Articular chondrocyte of knee joint (primary cell): ENCODE results near the gene CDKL4. TPM values are rescaled to one million over a fixed set of nuclear protein-coding genes. Genes with fewer than 3 reads are reported as not detected.

Source experiments
- small RNA-seq: library from RNA; depleted of rRNA; stranded (forward); fragments of <200 nt; gene quantifications from one replicate; pipeline ENCODE3, GENCODE V24; 2012
- total RNA-seq: library from RNA; depleted of rRNA; stranded (reverse); fragments of >200 nt; gene quantifications from 2 replicates; pipeline ENCODE4 v1.2.3, GENCODE V29; 2012

CDKL4 gene
- total RNA-seq, result 1.2 and 3.7 TPM in 2 replicates

GRCh38 chr2:39243469-39244123 is at the start of gene CDKL4:
CDKL4 (minus strand) TSS chr2:39243970.

Small RNA genes within 50 kb of the gene (small RNA-seq; reads per million reads assigned to genes)
- not detected for gene RF00019
- gene RF00272, result not detected

Other genes starting within 250 kb of the CDKL4 start
- gene SOS1, start 122.9 kb downstream of the CDKL4 start, total RNA-seq, result 34.4 and 40.6 TPM in 2 replicates
- 48.1 and 71.5 TPM in 2 replicates for gene MAP4K3, start 193.3 kb upstream of the CDKL4 start, total RNA-seq